Measurements from ENCODE around the gene KRTAP12-2.
"Not testable (repeated sequence)": the region's sequence is repeated elsewhere in the genome, so short reads cannot be mapped to it uniquely, and the experiment has no call there.

Gene KRTAP12-2

DNA sequence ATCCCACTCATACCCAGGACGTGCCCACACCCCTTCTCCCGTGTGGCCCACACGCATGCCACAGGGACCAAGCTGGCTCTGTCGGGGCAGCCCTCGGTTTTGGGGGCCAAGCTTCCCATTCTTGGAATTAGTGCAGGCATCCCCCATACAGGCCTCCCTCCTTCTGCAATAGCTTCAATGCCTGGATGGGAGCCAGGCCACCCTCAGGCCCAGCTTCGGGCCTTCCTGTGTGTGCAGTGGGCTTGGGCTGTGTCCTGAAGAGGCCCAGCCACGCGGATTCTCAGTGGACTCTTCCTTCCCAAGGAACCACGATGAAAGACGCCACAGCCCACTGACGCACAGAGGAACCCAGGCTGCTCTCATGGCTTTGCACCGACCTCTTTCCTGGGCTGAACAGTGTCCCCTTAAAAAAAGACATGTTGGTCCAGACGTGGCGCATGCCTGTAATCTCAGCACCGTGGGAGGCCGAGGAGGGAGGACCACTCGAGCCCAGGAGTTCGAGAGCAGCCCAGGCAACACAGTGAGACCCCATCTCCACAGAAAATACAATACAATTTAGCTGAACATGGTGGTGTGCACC, 17.1 kb downstream of the KRTAP12-2 start:
- no peak for DNase-seq

DNA sequence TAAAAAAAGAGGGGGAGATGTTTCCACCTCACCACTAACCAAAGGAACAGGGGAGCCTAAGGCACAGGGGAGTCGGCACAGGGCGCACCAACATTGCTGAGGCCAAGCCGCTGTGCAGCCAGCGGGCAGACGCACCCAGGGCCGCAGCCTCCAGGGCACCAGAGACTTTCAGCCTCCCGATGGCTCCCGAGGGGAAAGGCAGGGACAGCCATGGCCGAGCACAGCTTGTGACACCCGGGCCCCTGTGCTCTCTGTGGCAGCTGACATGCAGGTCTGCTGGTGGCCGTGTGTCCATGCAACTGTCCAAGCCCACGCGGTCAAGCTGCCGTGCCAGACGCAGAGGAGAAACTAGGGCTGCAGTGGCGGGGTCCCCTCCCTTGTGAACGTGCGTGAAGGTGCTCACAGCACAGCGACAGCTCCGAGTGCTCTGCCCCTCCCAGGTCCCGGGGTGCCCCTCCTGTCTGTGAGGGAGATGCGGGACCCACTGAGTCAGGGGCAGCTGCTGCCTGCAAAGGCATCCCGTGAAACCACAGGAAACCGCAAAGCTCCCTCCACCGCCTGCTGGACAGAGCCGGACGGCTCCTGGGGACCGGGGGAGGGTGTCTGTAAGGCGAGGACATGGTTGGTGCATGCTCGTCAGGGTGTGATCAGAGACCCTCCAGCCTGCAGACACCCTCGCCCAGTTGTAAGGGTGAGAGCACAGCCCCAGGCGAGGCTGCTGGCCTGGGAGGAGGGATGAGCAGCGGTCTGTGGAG, 18.0 kb downstream of the KRTAP12-2 start:
- DNase-seq: no peak

DNA sequence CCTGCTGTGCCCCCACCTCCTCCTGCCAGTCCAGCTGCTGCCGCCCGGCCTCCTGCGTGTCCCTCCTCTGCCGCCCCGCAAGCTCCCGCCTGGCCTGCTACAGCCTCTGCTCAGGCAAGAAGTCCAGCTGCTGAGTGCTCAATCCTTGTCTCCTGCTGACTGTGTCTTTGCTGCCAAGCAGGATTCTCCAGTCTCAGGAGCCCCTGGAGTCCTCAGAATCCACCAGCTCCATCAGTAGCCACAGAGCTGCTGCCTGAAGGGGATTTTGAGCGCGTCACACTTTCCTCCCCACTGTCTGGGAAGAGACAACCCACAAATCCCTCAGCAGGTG, 19.5 kb downstream of the KRTAP12-2 start:
- no peak for DNase-seq

DNA sequence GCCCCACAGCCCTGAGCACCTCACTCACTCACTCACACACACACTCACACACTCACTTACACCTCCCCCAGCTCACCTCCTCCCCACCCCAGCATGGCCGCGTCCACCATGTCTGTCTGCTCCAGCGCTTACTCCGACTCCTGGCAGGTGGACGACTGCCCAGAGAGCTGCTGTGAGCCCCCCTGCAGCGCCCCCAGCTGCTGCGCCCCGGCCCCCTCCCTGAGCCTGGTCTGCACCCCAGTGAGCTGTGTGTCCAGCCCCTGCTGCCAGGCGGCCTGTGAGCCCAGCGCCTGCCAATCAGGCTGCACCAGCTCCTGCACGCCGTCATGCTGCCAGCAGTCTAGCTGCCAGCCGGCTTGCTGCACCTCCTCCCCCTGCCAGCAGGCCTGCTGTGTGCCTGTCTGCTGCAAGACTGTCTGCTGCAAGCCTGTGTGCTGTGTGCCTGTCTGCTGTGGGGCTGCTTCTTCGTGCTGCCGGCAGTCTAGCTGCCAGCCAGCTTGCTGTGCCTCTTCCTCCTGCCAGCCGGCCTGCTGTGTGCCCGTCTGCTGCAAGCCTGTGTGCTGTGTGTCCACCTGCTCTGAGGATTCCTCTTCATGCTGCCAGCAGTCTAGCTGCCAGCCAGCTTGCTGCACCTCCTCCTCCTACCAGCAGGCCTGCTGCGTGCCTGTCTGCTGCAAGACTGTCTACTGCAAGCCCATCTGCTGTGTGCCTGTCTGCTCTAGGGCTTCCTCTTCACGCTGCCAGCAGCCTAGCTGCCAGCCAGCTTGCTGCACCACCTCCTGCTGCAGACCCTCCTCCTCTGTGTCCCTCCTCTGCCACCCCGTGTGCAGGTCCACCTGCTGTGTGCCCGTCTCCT, 20.1 kb downstream of the KRTAP12-2 start, which contains the start of gene KRTAP10-11:
TSS of gene KRTAP10-11 (plus strand) at position 49 of the 856 bp plus-strand sequence. CDS start at position 94, 45 bp downstream.
- DNase-seq: not testable (repeated sequence)

DNA sequence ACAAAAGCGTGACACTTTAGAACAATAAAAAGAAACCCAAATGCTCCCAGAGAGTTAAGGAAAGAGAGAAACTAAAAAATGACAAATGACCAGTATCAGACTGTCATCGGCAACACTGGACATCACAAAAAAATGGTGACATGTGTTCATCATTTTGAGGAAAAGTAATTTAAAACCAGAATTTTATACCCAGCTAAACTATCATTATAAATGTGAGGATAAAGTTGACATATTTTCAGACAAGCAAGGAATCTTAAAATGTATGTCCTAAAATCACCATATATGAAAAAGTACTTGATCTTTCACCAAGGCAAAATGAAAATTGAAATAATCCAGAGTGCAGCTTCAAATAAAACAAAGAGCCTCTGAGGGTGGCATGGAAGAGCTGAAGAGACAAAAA, 21.8 kb downstream of the KRTAP12-2 start:
- no peak for DNase-seq

DNA sequence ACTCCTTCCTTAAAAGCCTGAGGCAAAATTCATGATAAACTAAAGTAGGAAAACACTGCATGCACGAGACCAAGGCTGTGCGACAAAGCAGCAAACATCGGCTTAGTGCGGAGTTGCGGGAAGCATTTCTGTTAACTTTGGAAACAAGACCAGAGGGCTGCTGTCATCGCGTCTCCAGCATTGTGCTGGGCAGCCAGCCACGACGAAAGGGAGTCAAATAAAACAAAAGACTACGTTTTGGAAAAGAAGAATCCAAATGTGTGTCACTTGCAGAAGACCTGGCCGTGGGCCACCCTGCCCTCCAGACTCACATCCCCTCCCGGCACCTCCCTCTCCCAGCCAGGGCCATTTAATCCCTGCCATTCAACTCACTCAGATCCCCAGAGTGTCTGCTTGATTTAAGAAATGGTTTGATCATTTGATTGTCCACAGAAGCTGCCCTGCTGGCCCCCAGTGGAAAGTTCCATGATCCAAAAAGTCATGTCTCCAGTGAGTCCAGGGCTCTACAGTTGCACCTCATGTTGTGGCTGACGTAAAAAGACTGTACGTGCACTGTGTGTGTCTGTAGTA, 22.9 kb downstream of the KRTAP12-2 start:
- no peak for DNase-seq

DNA sequence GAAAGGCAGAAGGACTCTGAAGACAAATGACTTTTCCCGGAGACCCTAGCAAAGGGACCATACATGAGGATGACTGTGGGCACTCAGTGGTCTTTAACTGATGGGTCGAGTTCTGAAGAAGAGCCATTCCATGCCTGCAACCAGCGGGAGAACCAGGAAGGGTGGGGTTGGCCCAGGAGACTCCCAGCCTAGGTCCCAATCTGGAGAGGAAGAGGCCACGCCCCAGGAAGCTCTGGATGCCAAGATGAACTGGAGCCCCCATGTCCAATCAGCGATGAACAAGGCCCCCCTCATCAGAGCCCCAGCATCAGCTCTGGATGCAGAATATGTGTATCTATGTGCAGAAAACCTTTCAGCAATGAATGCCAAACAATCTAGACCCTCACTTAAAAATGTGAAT, 26.0 kb downstream of the KRTAP12-2 start:
- DNase-seq: no peak

DNA sequence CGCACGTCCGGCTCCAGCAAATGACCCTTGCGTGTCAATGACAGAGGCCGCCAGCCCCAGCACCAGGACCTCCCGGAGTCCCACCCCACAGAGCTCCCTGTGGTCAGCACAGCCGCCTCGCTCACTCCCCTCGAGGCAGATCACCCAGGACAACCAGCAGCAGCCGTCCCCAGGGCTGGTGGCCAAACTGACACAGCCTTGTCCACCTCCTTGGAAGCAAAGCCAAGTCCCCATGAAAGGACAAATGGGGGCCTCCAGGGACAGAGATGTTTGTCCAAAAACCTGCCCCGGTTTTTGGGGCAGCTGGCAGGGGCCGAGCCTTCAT, 27.4 kb downstream of the KRTAP12-2 start:
- no peak for DNase-seq

DNA sequence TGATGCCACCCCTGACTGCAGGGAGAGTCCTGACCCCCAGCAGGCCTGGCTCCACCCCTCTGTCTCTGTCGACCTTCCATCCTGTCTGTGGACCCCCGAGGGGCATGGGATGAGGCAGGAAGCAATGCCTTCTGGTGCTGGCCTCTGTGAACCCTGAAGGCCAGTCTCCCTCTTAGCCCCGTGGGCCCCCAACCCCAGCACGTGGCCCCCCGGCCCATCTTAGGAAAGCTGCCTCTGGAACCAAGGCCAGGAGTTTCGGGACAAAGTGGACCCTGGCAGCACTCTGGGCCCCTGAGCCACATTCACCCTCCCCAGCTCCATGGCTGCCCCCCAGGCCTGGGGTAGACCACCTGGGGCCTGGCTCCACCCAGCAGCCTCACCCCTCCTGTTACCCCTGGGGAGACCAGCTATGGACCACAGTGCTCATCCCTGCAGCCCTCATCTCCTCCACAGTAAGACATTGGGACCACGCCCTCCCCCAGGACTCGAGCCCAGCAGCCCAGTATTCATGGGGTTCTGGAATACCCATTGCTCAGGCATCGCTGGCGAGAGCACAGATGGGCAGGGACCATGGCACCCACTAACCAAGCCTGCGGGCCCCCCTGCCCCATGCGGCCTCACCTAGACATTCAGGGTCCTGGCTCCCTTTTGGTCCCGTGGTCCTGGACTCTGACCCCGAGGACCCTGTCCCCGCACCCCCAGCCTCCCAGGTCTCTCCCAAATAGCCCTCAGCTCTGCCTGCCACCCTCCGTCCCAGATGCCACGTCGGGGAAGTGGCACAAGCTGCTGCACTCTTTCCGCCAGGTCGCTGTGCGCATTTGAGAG, 28.0 kb downstream of the KRTAP12-2 start:
- not testable (repeated sequence) for DNase-seq

DNA sequence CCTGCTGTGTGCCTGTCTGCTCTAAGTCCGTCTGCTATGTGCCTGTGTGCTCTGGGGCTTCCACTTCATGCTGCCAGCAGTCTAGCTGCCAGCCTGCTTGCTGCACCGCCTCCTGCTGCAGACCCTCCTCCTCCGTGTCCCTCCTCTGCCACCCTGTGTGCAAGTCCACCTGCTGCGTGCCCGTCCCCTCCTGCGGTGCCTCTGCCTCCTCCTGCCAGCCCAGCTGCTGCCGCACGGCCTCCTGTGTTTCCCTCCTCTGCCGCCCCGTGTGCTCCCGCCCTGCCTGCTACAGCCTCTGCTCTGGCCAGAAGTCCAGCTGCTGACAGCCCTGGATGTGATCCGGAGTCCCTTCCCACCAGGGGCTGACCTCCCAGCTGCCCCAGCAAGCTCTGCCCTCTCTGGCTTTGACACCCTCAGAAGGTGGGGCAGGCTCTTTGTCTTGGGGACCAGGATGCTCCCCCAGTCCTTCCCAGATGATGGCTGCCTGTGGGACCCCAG, 28.8 kb downstream of the KRTAP12-2 start:
- DNase-seq: not testable (repeated sequence)

DNA sequence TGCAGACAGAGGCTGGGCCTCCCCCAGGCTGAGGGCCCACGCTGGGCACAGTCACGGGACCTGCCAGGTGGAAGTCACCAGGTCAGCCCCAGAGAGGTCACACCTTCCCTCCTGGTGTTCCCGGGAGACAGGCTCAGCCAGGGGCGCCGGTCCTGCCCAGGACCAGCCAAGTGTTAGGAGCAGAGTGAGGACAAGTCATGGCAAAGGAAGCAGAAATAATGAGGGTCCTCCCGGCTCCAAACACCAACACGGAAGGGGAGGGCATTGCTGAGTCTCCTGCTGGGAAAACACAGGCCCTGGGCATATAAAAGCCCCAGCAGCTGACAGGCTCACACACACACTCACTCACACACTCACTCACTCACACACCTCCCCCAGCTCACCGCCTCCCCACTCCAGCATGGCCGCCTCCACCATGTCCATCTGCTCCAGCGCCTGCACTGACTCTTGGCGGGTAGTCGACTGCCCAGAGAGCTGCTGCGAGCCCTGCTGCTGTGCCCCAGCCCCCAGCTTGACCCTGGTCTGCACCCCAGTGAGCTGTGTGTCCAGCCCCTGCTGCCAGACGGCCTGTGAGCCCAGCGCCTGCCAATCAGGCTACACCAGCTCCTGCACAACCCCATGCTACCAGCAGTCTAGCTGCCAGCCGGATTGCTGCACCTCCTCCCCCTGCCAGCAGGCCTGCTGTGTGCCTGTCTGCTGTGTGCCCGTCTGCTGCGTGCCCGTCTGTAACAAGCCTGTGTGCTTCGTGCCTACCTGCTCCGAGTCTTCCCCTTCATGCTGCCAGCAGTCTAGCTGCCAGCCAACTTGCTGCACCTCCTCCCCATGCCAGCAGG, 29.5 kb downstream of the KRTAP12-2 start, which contains the start of gene KRTAP10-10:
TSS of gene KRTAP10-10 (plus strand) at position 339 of the 833 bp plus-strand sequence. CDS start at position 401, 62 bp downstream.
- no peak for DNase-seq

DNA sequence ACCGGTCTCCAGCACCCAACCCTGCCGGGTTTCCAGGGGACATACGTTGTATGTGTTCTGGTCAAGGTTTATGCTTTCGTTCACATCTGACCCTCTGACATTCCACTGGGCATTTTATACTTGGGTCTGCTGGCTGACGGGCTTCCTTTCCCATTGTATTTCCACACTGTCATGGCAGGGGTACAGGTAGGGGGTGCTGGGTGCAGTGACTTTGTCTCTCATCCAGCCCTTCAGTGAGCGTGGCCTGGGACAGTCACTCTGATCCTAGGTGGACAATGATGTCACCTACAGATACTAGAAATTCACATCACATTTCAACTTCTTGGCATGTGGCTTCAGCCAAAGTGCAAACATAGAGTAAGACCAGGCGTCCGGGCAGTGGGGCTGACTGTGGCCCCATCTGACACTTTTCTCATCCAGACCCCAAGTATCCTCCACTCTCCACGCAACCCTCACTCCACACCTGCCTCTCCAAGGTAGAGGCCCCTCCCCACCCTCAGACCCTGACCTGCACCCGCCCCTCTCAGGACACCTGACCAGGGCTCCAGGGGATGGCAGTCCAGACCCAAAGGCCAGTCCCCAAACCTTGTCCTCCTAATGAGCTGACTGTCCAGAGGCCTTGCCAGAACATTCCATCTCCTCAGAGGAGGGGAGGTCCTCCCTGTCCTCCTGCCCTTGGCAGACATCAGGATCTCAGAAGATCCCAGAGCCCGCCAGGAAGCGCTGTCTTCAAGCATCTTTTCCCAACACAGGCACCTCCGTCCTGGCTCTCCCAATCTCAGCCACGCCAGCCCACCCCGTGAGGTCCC, 30.3 kb downstream of the KRTAP12-2 start:
- no peak for DNase-seq

DNA sequence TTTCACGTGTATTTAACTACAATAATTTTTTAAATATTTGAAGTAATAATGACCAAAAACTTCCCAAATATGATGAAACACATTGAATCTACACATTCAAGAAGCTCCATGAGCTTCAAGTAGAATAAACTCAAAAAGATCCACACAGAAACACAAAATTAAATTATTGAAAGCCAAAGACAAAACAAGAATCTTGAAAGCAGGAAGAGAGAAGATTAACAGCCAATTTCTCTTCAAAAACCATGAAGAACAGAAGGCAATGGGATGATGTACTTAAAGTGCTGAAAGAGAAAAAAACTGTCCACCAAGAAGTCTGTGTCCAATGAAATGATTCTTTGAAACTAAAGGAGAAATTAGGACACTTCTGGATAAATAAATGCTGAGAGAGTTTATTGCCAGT, 34.7 kb downstream of the KRTAP12-2 start:
- no peak for DNase-seq

DNA sequence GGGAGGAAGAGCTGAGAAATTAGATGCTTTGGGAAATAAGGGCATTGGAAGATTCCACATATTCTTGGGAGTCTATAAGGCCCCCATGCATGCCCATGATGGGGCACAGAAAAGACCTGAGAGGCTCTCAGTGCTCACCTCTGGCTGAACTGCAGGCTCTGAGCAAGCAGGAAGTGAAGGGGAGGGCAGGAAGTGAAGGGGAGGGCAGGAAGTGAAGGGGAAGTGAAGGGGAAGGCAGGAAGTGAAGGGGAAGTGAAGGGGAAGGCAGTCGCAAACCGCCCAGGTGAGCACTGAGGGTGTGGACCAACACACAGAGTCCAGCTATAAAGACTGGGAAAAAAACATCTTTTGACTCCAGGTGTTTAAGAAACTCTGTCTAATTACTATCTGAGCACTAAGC, 36.3 kb downstream of the KRTAP12-2 start:
- DNase-seq: no peak

DNA sequence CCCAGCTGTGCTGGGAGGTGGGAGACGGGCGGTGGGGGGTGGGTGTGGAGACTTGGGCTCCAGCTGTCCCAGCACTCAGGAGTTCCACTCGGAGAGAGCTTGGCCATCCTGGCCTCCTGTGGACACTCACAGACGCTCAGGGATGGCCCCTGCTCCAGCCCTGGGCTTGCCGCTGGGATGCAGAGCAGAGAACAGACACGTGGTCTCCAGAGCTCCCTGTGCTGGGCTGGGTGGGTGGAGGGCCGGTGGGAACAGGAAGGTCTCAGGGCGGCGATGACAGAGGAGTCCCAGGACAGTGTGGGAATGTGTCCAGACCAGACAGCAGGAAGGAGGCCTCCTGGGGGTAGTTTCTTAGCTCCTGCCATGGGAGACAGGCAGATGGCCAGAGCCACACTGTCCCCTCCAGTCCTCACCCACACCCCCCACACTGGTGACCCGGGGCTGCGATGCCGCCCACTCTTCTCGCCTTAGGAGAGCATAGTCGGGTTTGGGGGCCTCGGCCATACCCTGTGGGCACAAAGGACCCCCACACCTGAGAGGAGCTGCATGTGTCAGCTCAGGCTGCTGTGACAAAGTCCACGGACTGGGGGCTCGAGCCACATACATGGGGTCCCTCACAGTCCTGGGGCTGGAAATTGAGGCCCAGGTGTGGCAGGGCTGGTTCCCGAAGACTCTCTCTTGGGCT, 37.9 kb downstream of the KRTAP12-2 start:
- DNase-seq: no peak

DNA sequence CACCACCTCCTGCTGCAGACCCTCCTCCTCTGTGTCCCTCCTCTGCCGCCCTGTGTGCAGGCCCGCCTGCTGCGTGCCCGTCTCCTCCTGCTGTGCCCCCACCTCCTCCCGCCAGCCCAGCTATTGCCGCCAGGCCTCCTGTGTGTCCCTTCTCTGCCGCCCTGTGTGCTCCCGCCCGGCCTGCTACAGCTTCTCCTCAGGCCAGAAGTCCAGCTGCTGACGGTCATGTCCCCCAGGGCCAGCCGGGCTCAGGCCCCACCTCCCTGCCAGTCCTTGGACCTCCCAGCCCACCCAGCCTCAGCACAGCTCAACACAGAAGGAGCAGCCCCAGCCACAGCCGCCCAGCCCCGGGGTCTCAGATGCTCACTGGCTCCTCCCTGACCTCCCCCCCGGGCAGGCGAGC, 38.9 kb downstream of the KRTAP12-2 start:
- DNase-seq: not testable (repeated sequence)

DNA sequence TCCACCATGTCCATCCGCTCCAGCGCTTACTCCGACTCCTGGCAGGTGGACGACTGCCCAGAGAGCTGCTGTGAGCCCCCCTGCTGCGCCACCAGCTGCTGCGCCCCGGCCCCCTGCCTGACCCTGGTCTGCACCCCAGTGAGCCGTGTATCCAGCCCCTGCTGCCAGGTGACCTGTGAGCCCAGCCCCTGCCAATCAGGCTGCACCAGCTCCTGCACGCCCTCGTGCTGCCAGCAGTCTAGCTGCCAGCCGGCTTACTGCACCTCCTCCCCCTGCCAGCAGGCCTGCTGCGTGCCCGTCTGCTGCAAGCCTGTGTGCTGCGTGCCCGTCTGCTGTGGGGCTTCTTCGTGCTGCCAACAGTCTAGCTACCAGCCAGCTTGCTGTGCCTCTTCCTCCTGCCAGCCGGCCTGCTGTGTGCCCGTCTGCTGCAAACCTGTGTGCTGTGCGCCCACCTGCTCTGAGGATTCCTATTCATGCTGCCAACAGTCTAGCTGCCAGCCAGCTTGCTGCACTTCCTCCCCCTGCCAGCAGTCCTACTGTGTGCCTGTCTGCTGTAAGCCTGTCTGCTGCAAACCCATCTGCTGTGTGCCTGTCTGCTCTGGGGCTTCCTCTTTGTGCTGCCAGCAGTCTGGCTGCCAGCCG, 39.4 kb downstream of the KRTAP12-2 start:
- DNase-seq: not testable (repeated sequence)

DNA sequence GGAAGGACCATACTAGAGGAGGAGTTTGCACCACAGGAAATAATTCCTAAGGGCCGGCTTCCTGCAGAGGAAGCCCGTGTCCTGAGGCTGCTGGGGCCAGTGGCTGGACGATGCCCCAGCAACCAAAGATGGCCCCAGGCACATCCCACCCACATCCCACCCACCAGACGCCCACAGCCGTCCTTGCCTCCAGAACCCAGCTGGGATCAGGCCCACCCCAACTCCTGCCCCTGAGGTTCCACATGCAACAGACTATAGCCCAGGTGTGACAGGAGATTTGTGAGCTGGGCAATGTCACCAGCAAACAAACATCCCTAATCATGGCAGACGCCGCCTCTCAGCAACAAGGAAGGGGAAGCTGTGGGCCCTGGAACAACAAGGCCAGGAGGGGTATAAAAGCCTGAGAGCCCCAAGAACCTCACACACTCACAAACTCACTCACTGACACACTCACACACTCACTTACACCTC, 40.0 kb downstream of the KRTAP12-2 start, which contains the start of gene KRTAP10-9:
TSS of gene KRTAP10-9 (plus strand) at position 421 of the 471 bp plus-strand sequence. CDS start 79 bp downstream, outside the sequence.
- DNase-seq: no peak

DNA sequence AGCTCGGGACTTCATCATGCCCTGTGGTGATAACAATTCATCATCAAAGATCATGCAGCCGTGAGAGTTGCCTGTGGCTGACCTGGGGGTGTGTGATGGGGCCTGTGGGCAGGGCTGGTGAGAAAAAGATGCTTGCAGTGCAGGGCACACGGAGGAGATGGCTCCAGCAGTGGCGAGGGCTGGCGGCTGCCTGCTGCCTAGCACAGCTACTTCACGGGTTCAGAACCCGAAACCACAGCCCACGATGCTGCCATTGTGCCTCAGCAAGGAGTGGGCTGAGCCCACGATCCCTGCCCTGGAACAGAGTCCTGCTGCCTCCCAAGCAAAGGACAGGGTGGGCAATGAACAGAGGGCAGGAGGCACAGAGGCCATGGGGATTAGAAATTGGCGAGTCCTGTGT, 40.5 kb downstream of the KRTAP12-2 start:
- no peak for DNase-seq

Measured in HCEC 1CT (cell line).